Nephron progenitor cell (in vitro differentiated cells): ENCODE results near the gene PLEKHD1.

ENCODE experiments used
- DNase-seq: peaks from one replicate; pipeline ENCODE4 v3.0.0; 2021
- H3K27ac Mint-ChIP-seq: 2 replicates; pipeline ENCODE4 v1.8.0; 2021; ENCODE audit warnings: mild to moderate bottlenecking, moderate library complexity, mixed read lengths
- H3K27me3 Mint-ChIP-seq: 2 replicates; pipeline ENCODE4 v1.8.0; 2021; ENCODE audit warnings: mild to moderate bottlenecking, low read depth, mixed read lengths; ENCODE audit not compliant: poor library complexity
- H3K36me3 Mint-ChIP-seq: 2 replicates; pipeline ENCODE4 v1.8.0; 2021; ENCODE audit warnings: low read depth, mixed read lengths
- H3K4me1 Mint-ChIP-seq: 2 replicates; pipeline ENCODE4 v1.8.0; 2021; ENCODE audit warnings: mixed read lengths
- H3K4me3 Mint-ChIP-seq: 2 replicates; pipeline ENCODE4 v1.8.0; 2021; ENCODE audit warnings: mild to moderate bottlenecking, moderate library complexity, mixed read lengths
- H3K9me3 Mint-ChIP-seq: 2 replicates; pipeline ENCODE4 v1.8.0; 2021; ENCODE audit warnings: mild to moderate bottlenecking, moderate library complexity, mixed read lengths
- TF ChIP-seq, protein P1 (sequence below): fragments of 200-600 bp; sonication (generic); IDR thresholded peaks from 2 replicates; pipeline ENCODE4 v1.5.0; 2021; ENCODE audit warnings: antibody characterized with exemption

The PLEKHD1 gene

GRCh38 chr14:69451941-69452340 is 32.6 kb upstream of the PLEKHD1 start:
- Mint-ChIP-seq H3K9me3 (no peaks in the 10 kb centered on the region), H3K4me3 (no peak overlapping the region), H3K4me1 (no peaks in the 10 kb centered on the region), H3K27me3 (no peaks in the 10 kb centered on the region), H3K36me3 (peaks cover 35% of the 10 kb centered on the region), H3K27ac (no peak overlapping the region)
- TF ChIP-seq, protein P1, sequence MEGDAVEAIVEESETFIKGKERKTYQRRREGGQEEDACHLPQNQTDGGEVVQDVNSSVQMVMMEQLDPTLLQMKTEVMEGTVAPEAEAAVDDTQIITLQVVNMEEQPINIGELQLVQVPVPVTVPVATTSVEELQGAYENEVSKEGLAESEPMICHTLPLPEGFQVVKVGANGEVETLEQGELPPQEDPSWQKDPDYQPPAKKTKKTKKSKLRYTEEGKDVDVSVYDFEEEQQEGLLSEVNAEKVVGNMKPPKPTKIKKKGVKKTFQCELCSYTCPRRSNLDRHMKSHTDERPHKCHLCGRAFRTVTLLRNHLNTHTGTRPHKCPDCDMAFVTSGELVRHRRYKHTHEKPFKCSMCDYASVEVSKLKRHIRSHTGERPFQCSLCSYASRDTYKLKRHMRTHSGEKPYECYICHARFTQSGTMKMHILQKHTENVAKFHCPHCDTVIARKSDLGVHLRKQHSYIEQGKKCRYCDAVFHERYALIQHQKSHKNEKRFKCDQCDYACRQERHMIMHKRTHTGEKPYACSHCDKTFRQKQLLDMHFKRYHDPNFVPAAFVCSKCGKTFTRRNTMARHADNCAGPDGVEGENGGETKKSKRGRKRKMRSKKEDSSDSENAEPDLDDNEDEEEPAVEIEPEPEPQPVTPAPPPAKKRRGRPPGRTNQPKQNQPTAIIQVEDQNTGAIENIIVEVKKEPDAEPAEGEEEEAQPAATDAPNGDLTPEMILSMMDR = no peak
- DNase-seq = no peak

GRCh38 chr14:69458350-69458749 is 26.2 kb upstream of the PLEKHD1 start:
- Mint-ChIP-seq H3K36me3 (peaks cover 27% of the 10 kb centered on the region), H3K9me3 (no peaks in the 10 kb centered on the region), H3K27ac (no peak overlapping the region), H3K27me3 (no peaks in the 10 kb centered on the region), H3K4me1 (no peaks in the 10 kb centered on the region), H3K4me3 (no peak overlapping the region)
- DNase-seq = no peak
- TF ChIP-seq, protein P1 = no peak

GRCh38 chr14:69459122-69459521 is 25.4 kb upstream of the PLEKHD1 start:
- no peak for DNase-seq
- no peaks in the 10 kb centered on the region for H3K4me1 Mint-ChIP-seq
- no peak overlapping the region for H3K27ac Mint-ChIP-seq
- H3K4me3 Mint-ChIP-seq = no peak overlapping the region
- H3K9me3 Mint-ChIP-seq = no peaks in the 10 kb centered on the region
- TF ChIP-seq, protein P1 = no peak
- H3K36me3 Mint-ChIP-seq = peaks cover 23% of the 10 kb centered on the region
- no peaks in the 10 kb centered on the region for H3K27me3 Mint-ChIP-seq

GRCh38 chr14:69460093-69460701 is 24.3 kb upstream of the PLEKHD1 start:
- TF ChIP-seq, protein P1 = peak; percentile 67
- Mint-ChIP-seq H3K27me3 (no peaks in the 10 kb centered on the region), H3K9me3 (no peaks in the 10 kb centered on the region), H3K27ac (no peak overlapping the region), H3K4me1 (no peaks in the 10 kb centered on the region), H3K36me3 (peaks cover 23% of the 10 kb centered on the region), H3K4me3 (no peak overlapping the region)
- DNase-seq = peak; percentile 44

- H3K4me3 Mint-ChIP-seq = no peak overlapping the region
- no peak for DNase-seq
- no peaks in the 10 kb centered on the region for H3K4me1 Mint-ChIP-seq
- H3K36me3 Mint-ChIP-seq = peaks cover 12% of the 10 kb centered on the region
- TF ChIP-seq, protein P1 = no peak
- H3K27me3 Mint-ChIP-seq = no peaks in the 10 kb centered on the region
- H3K9me3 Mint-ChIP-seq = no peaks in the 10 kb centered on the region
- H3K27ac Mint-ChIP-seq = no peak overlapping the region
These were observed 20.1 kb upstream of the PLEKHD1 start for GRCh38 chr14:69464379-69464778.

- H3K27ac Mint-ChIP-seq = no peak overlapping the region
- no peaks in the 10 kb centered on the region for H3K9me3 Mint-ChIP-seq
- H3K4me3 Mint-ChIP-seq = no peak overlapping the region
- no peaks in the 10 kb centered on the region for H3K27me3 Mint-ChIP-seq
- DNase-seq = no peak
- peaks cover 12% of the 10 kb centered on the region for H3K36me3 Mint-ChIP-seq
- TF ChIP-seq, protein P1 = no peak
- no peaks in the 10 kb centered on the region for H3K4me1 Mint-ChIP-seq
These were observed 19.7 kb upstream of the PLEKHD1 start for GRCh38 chr14:69464829-69465228.
